Ovary (tissue), 3 donors: ENCODE measurements around the gene PTPRCAP.

ENCODE experiments used
- CTCF ChIP-seq, 3 donors: fragments of 450-650 bp in 2 of 3; fragments of 200-600 bp in 1 of 3; IDR thresholded peaks; one replicate each; pipeline versions ENCODE4 v1.5.1 to v1.8.0; 2016 to 2022; ENCODE audit warnings: antibody characterized with exemption in 3 of 3, mild to moderate bottlenecking in 1 of 3
- POLR2A ChIP-seq: fragments of 450-650 bp; IDR thresholded peaks from one replicate; pipeline ENCODE4 v1.6.1; 2017; ENCODE audit warnings: antibody characterized with exemption, mild to moderate bottlenecking, moderate library complexity
- donor health status: DM: no; HTN: no; CAD: no.

DNA sequence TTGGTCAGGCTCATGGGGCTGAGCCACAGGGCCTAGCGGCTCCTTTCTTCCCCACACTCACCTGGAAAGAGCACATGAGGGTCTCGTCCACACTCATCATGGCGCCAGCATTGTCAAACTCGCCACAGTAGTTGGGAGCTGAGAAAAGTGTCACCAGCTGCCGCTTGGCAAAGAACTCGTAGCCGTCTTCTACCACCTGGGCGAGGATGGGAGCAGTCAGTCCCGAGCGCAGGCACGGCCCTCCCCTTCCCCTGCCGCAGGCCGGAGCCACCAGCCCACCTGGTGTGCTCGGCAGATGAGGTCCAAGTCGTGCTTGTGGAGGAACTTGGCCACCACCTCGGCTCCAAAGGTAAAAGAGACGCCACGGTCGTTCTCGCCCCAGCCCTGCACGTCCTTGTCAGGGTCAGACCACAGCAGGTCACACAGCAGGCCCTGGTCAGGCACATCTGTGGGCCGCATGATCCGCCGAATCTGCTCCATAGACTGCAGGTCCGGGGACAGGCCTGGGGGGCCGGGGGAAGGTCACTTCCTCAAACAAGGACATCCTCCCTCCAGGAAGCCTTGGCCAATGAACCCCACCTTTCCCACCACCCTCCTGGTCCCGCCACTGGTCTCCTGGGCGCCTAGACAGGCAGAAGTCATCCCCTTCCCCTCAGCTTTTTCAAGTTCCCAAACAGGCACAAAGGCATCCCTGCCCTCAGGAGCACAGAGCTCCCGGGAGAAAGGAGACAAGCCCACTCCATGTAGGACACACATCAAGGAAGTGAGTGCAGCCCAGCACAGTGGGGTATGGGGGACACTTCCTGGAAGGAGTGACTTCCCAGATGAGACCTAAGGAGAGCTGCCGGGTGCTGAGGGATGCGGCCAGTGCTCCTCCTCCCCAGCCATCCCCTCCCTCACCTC, 38.6 kb downstream of the PTPRCAP start:
- TF ChIP-seq CTCF (IDR thresholded peaks at IDR 0.05) (no peak), POLR2A (no peak)
